ENCODE measurements around the gene PRKN.

The PRKN gene

DNA sequence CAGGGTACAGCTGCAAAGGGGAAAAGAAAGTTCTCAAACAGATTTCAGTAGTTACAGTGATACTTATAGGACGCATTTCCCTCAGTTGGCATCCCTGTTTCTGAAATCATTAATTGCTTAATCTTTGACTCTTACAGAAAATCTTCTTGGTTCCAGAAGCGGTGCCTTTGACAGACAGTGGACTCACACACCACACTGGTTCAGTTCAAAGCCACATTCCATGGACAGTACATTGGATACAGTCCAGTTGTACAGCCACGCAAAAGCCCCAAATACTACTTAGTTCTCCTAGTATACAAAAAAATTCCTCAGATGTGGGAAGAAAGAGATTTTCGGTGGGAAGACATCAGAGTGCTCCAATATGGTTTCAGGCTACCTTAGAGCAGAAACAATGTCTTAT, 460.4 kb downstream of the PRKN start:
- DNase-seq (ENCODE audit: extremely low spot score) = no peak
- CTCF ChIA-PET = no interaction called here
- POLR2A ChIA-PET = no interaction called here
- no peak for TF ChIP-seq L3MBTL2 (conservative IDR thresholded peaks at IDR 0.05)

GRCh38 chr6:162264581-162264980, 463.0 kb downstream of the PRKN start:
- ChIA-PET POLR2A (no interaction called here), CTCF (no interaction called here)
- DNase-seq (ENCODE audit: extremely low spot score) = no peak
- TF ChIP-seq LEF1 (IDR thresholded peaks at IDR 0.05; ENCODE audit: borderline replicate concordance) = no peak
- TF ChIP-seq NFRKB (IDR thresholded peaks at IDR 0.05) = no peak
- no peak for TF ChIP-seq ARNT (IDR thresholded peaks at IDR 0.05)
- no peak for TF ChIP-seq FOXA1 (IDR thresholded peaks at IDR 0.05)
- no peak for TF ChIP-seq CTBP1 (IDR thresholded peaks at IDR 0.05; ENCODE audit: borderline replicate concordance)
- TF ChIP-seq L3MBTL2 (conservative IDR thresholded peaks at IDR 0.05) = no peak

GRCh38 chr6:162262466-162263196, 464.9 kb downstream of the PRKN start:
- POLR2A ChIA-PET = no interaction called here
- DNase-seq (ENCODE audit: extremely low spot score) = peak; percentile 9
- TF ChIP-seq ELF4 (IDR thresholded peaks at IDR 0.05) (no peak), NFRKB (IDR thresholded peaks at IDR 0.05) (no peak), FOXA1 (IDR thresholded peaks at IDR 0.05) (no peak), PKNOX1 (IDR thresholded peaks at IDR 0.05) (no peak), BHLHE40 (IDR thresholded peaks at IDR 0.05; ENCODE audit: borderline replicate concordance) (no peak), FOXM1 (IDR thresholded peaks at IDR 0.05; ENCODE audit: borderline replicate concordance) (no peak), L3MBTL2 (conservative IDR thresholded peaks at IDR 0.05) (no peak), TARDBP (IDR thresholded peaks at IDR 0.05) (no peak)
- CTCF ChIA-PET = no interaction called here

GRCh38 chr6:162261598-162261997, 466.0 kb downstream of the PRKN start:
- POLR2A ChIA-PET = no interaction called here
- CTCF ChIA-PET = no interaction called here
- TF ChIP-seq ELF4 (IDR thresholded peaks at IDR 0.05) (no peak), LEF1 (IDR thresholded peaks at IDR 0.05; ENCODE audit: borderline replicate concordance) (no peak), FOXM1 (IDR thresholded peaks at IDR 0.05; ENCODE audit: borderline replicate concordance) (no peak)
- DNase-seq (ENCODE audit: extremely low spot score) = no peak

- ChIA-PET POLR2A (no interaction called here), CTCF (no interaction called here)
- no peak for DNase-seq (ENCODE audit: extremely low spot score)
- TF ChIP-seq TARDBP (IDR thresholded peaks at IDR 0.05) (no peak), SUZ12 (IDR thresholded peaks at IDR 0.05) (no peak), ARNT (IDR thresholded peaks at IDR 0.05) (no peak), NFRKB (IDR thresholded peaks at IDR 0.05) (no peak)
Measured at GRCh38 chr6:162260027-162260426, 467.5 kb downstream of the PRKN start.

- ChIA-PET POLR2A (no interaction called here), CTCF (no interaction called here)
- no peak for TF ChIP-seq SP1 (IDR thresholded peaks at IDR 0.05)
- TF ChIP-seq ELF4 (IDR thresholded peaks at IDR 0.05) = no peak
- TF ChIP-seq HDGF (IDR thresholded peaks at IDR 0.05; ENCODE audit: borderline replicate concordance) = no peak
- no peak for TF ChIP-seq FOXA1 (IDR thresholded peaks at IDR 0.05)
- TF ChIP-seq FOXK2 (IDR thresholded peaks at IDR 0.05) = no peak
- TF ChIP-seq TARDBP (IDR thresholded peaks at IDR 0.05) = no peak
- no peak for TF ChIP-seq SUZ12 (IDR thresholded peaks at IDR 0.05)
- TF ChIP-seq LEF1 (IDR thresholded peaks at IDR 0.05; ENCODE audit: borderline replicate concordance) = no peak
- no peak for DNase-seq (ENCODE audit: extremely low spot score)
Measured at GRCh38 chr6:162258647-162259046, 468.9 kb downstream of the PRKN start.

GRCh38 chr6:162256361-162256760, 471.2 kb downstream of the PRKN start:
- no peak for DNase-seq (ENCODE audit: extremely low spot score)
- TF ChIP-seq ELF4 (IDR thresholded peaks at IDR 0.05) (no peak), SUZ12 (IDR thresholded peaks at IDR 0.05) (no peak), NFRKB (IDR thresholded peaks at IDR 0.05) (no peak), FOXM1 (IDR thresholded peaks at IDR 0.05; ENCODE audit: borderline replicate concordance) (no peak), ARNT (IDR thresholded peaks at IDR 0.05) (no peak), L3MBTL2 (conservative IDR thresholded peaks at IDR 0.05) (no peak)
- POLR2A ChIA-PET = no interaction called here
- CTCF ChIA-PET = no interaction called here

DNA sequence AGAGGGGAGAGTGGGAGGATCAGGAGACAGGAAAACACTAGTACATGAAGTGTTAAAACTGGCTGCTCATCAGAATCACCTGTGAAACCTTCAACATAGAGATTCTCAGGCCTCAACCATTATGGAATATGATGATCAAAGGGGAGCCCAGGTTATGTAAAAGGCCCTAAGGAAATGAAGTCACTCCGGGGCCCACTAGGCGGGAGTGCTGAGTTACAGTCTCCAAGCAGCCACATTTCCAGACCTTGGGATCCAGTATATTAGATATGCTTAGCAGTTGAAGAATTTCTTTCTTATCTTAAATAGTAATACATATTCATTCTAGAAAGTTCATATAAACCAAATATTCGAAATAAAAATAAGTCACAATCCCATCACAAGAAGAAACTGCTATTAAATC, 476.3 kb downstream of the PRKN start:
- peak; percentile 12 for DNase-seq (ENCODE audit: extremely low spot score)
- CTCF ChIA-PET = no interaction called here
- POLR2A ChIA-PET = no interaction called here
- TF ChIP-seq BHLHE40 (IDR thresholded peaks at IDR 0.05; ENCODE audit: borderline replicate concordance) (no peak), SP1 (IDR thresholded peaks at IDR 0.05) (no peak)

GRCh38 chr6:162249907-162250642, 477.5 kb downstream of the PRKN start:
- TF ChIP-seq BHLHE40 (IDR thresholded peaks at IDR 0.05; ENCODE audit: borderline replicate concordance) (no peak), SP1 (IDR thresholded peaks at IDR 0.05) (no peak), SUZ12 (IDR thresholded peaks at IDR 0.05) (no peak), L3MBTL2 (conservative IDR thresholded peaks at IDR 0.05) (no peak), FOXA1 (IDR thresholded peaks at IDR 0.05) (no peak), PKNOX1 (IDR thresholded peaks at IDR 0.05) (no peak), NFRKB (IDR thresholded peaks at IDR 0.05) (no peak), ZNF384 (IDR thresholded peaks at IDR 0.05) (no peak), CTBP1 (IDR thresholded peaks at IDR 0.05; ENCODE audit: borderline replicate concordance) (no peak), ELF4 (IDR thresholded peaks at IDR 0.05) (no peak), LEF1 (IDR thresholded peaks at IDR 0.05; ENCODE audit: borderline replicate concordance) (no peak), TARDBP (IDR thresholded peaks at IDR 0.05) (no peak)
- no peak for DNase-seq (ENCODE audit: extremely low spot score)
- ChIA-PET POLR2A (no interaction called here), CTCF (no interaction called here)

Measured in HEK293T (cell line).